C4-2B (cell line): ENCODE results near the gene CTNNA2.

Source experiments
- CTCF ChIP-seq: fragments of 450-650 bp; conservative IDR thresholded peaks from 2 replicates; pipeline ENCODE4 v1.5.1; 2017; ENCODE audit warnings: mild to moderate bottlenecking
- ZFX ChIP-seq: fragments of 450-650 bp; IDR thresholded peaks from 2 replicates; pipeline ENCODE4 v1.6.1; 2017

- TF ChIP-seq CTCF, result no peak
- no peak for TF ChIP-seq ZFX
These were observed 637.1 kb downstream of the CTNNA2 start for GRCh38 chr2:80149991-80150390.
